Measurements from ENCODE around the gene TNPO1. TPM values are rescaled to one million over a fixed set of nuclear protein-coding genes. Genes with fewer than 3 reads are reported as not detected.
"Not testable (repeated sequence)": the region's sequence is repeated elsewhere in the genome, so short reads cannot be mapped to it uniquely, and the experiment has no call there.

TNPO1 gene
- total RNA-seq, 1 experiment from 2014 or later, result 70.8 TPM

GRCh38 chr5:72925336-72926010 is 109.0 kb downstream of the TNPO1 start:
- no peak for DNase-seq (ENCODE audit: low spot score)

GRCh38 chr5:72932686-72933085 is 116.2 kb downstream of the TNPO1 start:
- DNase-seq (ENCODE audit: low spot score), result not testable (repeated sequence)

GRCh38 chr5:72934953-72935725 is 118.7 kb downstream of the TNPO1 start:
- not testable (repeated sequence) for DNase-seq (ENCODE audit: low spot score)

GRCh38 chr5:72936893-72937292 is 120.4 kb downstream of the TNPO1 start:
- no peak for DNase-seq (ENCODE audit: low spot score)

- DNase-seq (ENCODE audit: low spot score), result no peak
These were observed 121.1 kb downstream of the TNPO1 start for GRCh38 chr5:72937517-72938061.

GRCh38 chr5:72938206-72938605 is 121.7 kb downstream of the TNPO1 start:
- no peak for DNase-seq (ENCODE audit: low spot score)

- DNase-seq (ENCODE audit: low spot score), result no peak
These were observed 123.6 kb downstream of the TNPO1 start for GRCh38 chr5:72940082-72940481.

GRCh38 chr5:72943307-72943706 is 126.8 kb downstream of the TNPO1 start:
- DNase-seq (ENCODE audit: low spot score), result no peak

- DNase-seq (ENCODE audit: low spot score), result no peak
These were observed 131.0 kb downstream of the TNPO1 start for GRCh38 chr5:72947498-72947897.

- peak; percentile 19 for DNase-seq (ENCODE audit: low spot score)
These were observed 133.0 kb downstream of the TNPO1 start for GRCh38 chr5:72949481-72949880.

- peak; percentile 20 for DNase-seq (ENCODE audit: low spot score)
These were observed 135.4 kb downstream of the TNPO1 start for GRCh38 chr5:72951671-72952468.

GRCh38 chr5:72954389-72954788 is 137.9 kb downstream of the TNPO1 start:
- DNase-seq (ENCODE audit: low spot score), result no peak

- DNase-seq (ENCODE audit: low spot score), result no peak
These were observed 138.8 kb downstream of the TNPO1 start for GRCh38 chr5:72955143-72955767.

- DNase-seq (ENCODE audit: low spot score), result peak; percentile 99
These were observed 139.4 kb downstream of the TNPO1 start, which contains the start of gene FCHO2 for GRCh38 chr5:72955768-72956323. Gene FCHO2, plus strand, starts transcription at chr5:72956041. Its CDS starts 56 bp downstream, at chr5:72956097.

- peak; percentile 64 for DNase-seq (ENCODE audit: low spot score)
These were observed 140.1 kb downstream of the TNPO1 start for GRCh38 chr5:72956324-72957140.

- no peak for DNase-seq (ENCODE audit: low spot score)
These were observed 140.9 kb downstream of the TNPO1 start for GRCh38 chr5:72957337-72957736.

- no peak for DNase-seq (ENCODE audit: low spot score)
These were observed 142.8 kb downstream of the TNPO1 start for GRCh38 chr5:72959257-72959656.
